ENCODE data around the gene TENT5C.

Gene TENT5C

DNA sequence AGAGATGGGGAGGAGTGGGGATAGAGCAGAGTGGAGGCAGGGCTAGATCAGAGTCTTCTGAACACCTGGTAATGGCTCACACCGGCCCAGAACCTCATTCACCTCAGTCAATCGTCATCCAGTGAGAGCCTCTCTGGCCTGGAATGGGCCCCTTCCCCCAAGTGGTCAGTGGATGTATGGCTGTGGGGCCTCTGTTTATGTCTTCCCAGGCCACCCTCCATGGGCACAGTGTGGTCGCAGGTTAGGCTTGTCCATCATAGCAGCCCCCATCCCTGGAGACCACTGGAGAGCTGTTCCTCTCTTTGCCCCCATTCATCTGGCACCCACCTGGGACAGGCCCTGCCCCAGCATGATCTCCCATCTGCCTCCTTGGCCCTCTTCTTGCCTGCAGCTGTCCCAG, 29.6 kb upstream of the TENT5C start:
- Histone ChIP-seq H3K18ac (ENCODE audit: low read depth in 1 of 2, low read length in 2 of 2) (no peak overlapping the region), H3K4ac (ENCODE audit: low read depth in 1 of 2, low read length in 2 of 2) (no peak overlapping the region), H2BK15ac (ENCODE audit: low read depth, poor library complexity, severe bottlenecking) (no peak overlapping the region), H4K91ac (ENCODE audit: low read length) (no peak overlapping the region), H3K36me3 (ENCODE audit: control insufficient read depth in 1 of 2, insufficient read depth in 2 of 2, low read depth in 1 of 2, low read length in 2 of 2) (no peaks in the 10 kb centered on the region), H3K4me2 (ENCODE audit: low read length, poor library complexity, severe bottlenecking) (no peak overlapping the region), H2BK120ac (ENCODE audit: low read depth, low read length) (no peak overlapping the region), H3K9ac (ENCODE audit: low read length) (no peak overlapping the region), H2BK5ac (ENCODE audit: low read depth, low read length, poor library complexity, severe bottlenecking) (no peak overlapping the region), H4K8ac (ENCODE audit: low read length) (no peak overlapping the region), H3K9me3 (ENCODE audit: control insufficient read depth, low read length) (no peaks in the 10 kb centered on the region), H3K4me1 (ENCODE audit: control insufficient read depth, insufficient read depth, low read depth, low read length) (peaks cover 5% of the 10 kb centered on the region), H2AFZ (ENCODE audit: low read depth, low read length) (no peak overlapping the region), H3K23ac (ENCODE audit: low read length in 2 of 2) (no peak overlapping the region), H3K27me3 (ENCODE audit: control insufficient read depth in 1 of 2, insufficient read depth in 1 of 2, low read length in 2 of 2) (peaks cover 0 to 17% of the 10 kb centered on the region in 2 experiments), H3K79me1 (replicated peaks; ENCODE audit: low read length, poor library complexity, severe bottlenecking) (no peaks in the 10 kb centered on the region), H3K14ac (ENCODE audit: low read length in 2 of 2) (no peak overlapping the region), H3K27ac (ENCODE audit: low read length, poor library complexity, severe bottlenecking) (no peak overlapping the region), H2AK5ac (ENCODE audit: low read length, severe bottlenecking) (no peak overlapping the region), H3K4me3 (ENCODE audit: insufficient read depth in 1 of 2, low read depth in 1 of 2, low read length in 2 of 2) (no peak overlapping the region), H2BK12ac (ENCODE audit: low read length in 2 of 2) (no peak overlapping the region)
- DNase-seq, result no peak
- 85% methylated on average over 2 of the region's 3 CpGs for WGBS

DNA sequence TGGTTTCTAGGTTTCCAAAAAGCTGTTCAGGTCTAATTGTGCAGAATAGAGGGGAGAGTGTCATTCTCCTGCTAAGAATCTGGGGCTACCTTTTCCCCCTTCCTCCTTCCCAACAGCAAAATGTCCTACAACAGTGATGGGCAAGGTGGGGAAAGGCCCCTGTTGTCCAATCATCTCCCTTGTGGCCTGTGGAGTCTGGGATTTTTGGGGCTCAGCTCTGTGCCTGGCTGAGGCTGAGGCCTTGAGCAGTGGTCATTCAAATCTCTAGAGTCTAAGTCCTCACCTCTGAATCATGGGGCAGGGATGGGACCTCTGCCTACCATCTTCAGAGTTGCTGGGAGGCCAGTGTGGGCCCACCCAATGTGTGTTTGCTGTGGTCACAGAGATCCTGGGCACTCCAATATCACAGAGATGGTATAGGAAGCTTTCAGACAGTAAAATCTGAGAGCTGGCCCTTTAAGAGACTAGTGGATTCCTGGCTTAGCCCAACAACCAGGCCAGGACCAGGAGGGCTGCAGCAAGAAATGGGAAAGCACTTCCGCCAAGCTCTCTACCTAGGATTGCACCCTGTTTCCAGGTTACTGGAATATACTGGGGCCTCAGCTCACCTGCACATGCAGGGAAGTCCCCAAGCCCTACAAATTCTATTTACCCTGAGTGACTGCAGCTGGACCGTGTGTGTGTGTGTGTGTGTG, 28.5 kb upstream of the TENT5C start:
- no peak overlapping the region for H3K27ac ChIP-seq (ENCODE audit: low read length, poor library complexity, severe bottlenecking)
- no peak overlapping the region for H2AK5ac ChIP-seq (ENCODE audit: low read length, severe bottlenecking)
- H2BK15ac ChIP-seq (ENCODE audit: low read depth, poor library complexity, severe bottlenecking), result no peak overlapping the region
- H3K4me1 ChIP-seq (ENCODE audit: control insufficient read depth, insufficient read depth, low read depth, low read length), result peaks cover 5% of the 10 kb centered on the region
- no peak overlapping the region for H3K9ac ChIP-seq (ENCODE audit: low read length)
- no peak for DNase-seq
- H3K36me3 ChIP-seq (ENCODE audit: control insufficient read depth in 1 of 2, insufficient read depth in 2 of 2, low read depth in 1 of 2, low read length in 2 of 2), result no peaks in the 10 kb centered on the region
- H3K4me3 ChIP-seq (ENCODE audit: insufficient read depth in 1 of 2, low read depth in 1 of 2, low read length in 2 of 2), result no peak overlapping the region
- H3K23ac ChIP-seq (ENCODE audit: low read length in 2 of 2), result no peak overlapping the region
- H3K14ac ChIP-seq (ENCODE audit: low read length in 2 of 2), result no peak overlapping the region
- H4K91ac ChIP-seq (ENCODE audit: low read length), result no peak overlapping the region
- H2BK12ac ChIP-seq (ENCODE audit: low read length in 2 of 2), result no peak overlapping the region
- no peaks in the 10 kb centered on the region for H3K79me1 ChIP-seq (replicated peaks; ENCODE audit: low read length, poor library complexity, severe bottlenecking)
- H2BK5ac ChIP-seq (ENCODE audit: low read depth, low read length, poor library complexity, severe bottlenecking), result no peak overlapping the region
- H3K27me3 ChIP-seq (ENCODE audit: control insufficient read depth in 1 of 2, insufficient read depth in 1 of 2, low read length in 2 of 2), result peaks cover 0 to 25% of the 10 kb centered on the region in 2 experiments
- WGBS, result 60% methylated on average over 2 of the region's 2 CpGs
- no peak overlapping the region for H2BK120ac ChIP-seq (ENCODE audit: low read depth, low read length)
- no peak overlapping the region for H3K18ac ChIP-seq (ENCODE audit: low read depth in 1 of 2, low read length in 2 of 2)
- H3K4ac ChIP-seq (ENCODE audit: low read depth in 1 of 2, low read length in 2 of 2), result no peak overlapping the region
- H3K4me2 ChIP-seq (ENCODE audit: low read length, poor library complexity, severe bottlenecking), result no peak overlapping the region
- H2AFZ ChIP-seq (ENCODE audit: low read depth, low read length), result no peak overlapping the region
- no peak overlapping the region for H4K8ac ChIP-seq (ENCODE audit: low read length)
- no peaks in the 10 kb centered on the region for H3K9me3 ChIP-seq (ENCODE audit: control insufficient read depth, low read length)

DNA sequence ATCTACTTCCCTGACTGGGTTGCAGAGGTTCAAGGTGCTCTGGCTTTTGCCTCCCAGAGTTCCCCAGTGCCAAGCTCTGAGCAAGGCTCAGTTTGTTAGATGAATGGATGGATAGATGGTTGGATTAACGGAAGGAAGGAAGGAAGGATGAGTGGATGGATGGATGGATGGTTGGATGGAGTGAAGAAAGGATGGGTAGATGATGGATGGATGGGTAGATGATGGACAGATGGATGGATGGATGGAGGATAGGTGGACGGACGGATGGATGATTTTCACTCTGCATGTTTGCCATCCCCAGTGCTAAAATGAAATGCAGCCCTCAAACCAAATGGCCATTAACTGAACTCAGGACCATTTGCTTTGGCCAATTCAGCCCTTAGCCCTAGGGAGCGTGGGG, 27.4 kb upstream of the TENT5C start:
- Histone ChIP-seq H3K27ac (ENCODE audit: low read length, poor library complexity, severe bottlenecking) (no peak overlapping the region), H3K27me3 (ENCODE audit: control insufficient read depth in 1 of 2, insufficient read depth in 1 of 2, low read length in 2 of 2) (peaks cover 0 to 25% of the 10 kb centered on the region in 2 experiments), H3K9me3 (ENCODE audit: control insufficient read depth, low read length) (no peaks in the 10 kb centered on the region), H4K91ac (ENCODE audit: low read length) (no peak overlapping the region), H2BK5ac (ENCODE audit: low read depth, low read length, poor library complexity, severe bottlenecking) (no peak overlapping the region), H2BK120ac (ENCODE audit: low read depth, low read length) (no peak overlapping the region), H3K14ac (ENCODE audit: low read length in 2 of 2) (no peak overlapping the region), H3K18ac (ENCODE audit: low read depth in 1 of 2, low read length in 2 of 2) (no peak overlapping the region), H2AFZ (ENCODE audit: low read depth, low read length) (no peak overlapping the region), H3K4ac (ENCODE audit: low read depth in 1 of 2, low read length in 2 of 2) (no peak overlapping the region), H2BK12ac (ENCODE audit: low read length in 2 of 2) (no peak overlapping the region), H3K79me1 (replicated peaks; ENCODE audit: low read length, poor library complexity, severe bottlenecking) (no peaks in the 10 kb centered on the region), H3K4me1 (ENCODE audit: control insufficient read depth, insufficient read depth, low read depth, low read length) (peaks cover 1% of the 10 kb centered on the region), H2AK5ac (ENCODE audit: low read length, severe bottlenecking) (no peak overlapping the region), H3K23ac (ENCODE audit: low read length in 2 of 2) (no peak overlapping the region), H3K36me3 (ENCODE audit: control insufficient read depth in 1 of 2, insufficient read depth in 2 of 2, low read depth in 1 of 2, low read length in 2 of 2) (no peaks in the 10 kb centered on the region), H3K4me2 (ENCODE audit: low read length, poor library complexity, severe bottlenecking) (no peak overlapping the region), H2BK15ac (ENCODE audit: low read depth, poor library complexity, severe bottlenecking) (no peak overlapping the region), H3K4me3 (ENCODE audit: insufficient read depth in 1 of 2, low read depth in 1 of 2, low read length in 2 of 2) (no peak overlapping the region), H3K9ac (ENCODE audit: low read length) (no peak overlapping the region), H4K8ac (ENCODE audit: low read length) (no peak overlapping the region)
- DNase-seq, result no peak
- 81% methylated on average over 2 of the region's 4 CpGs for WGBS

DNA sequence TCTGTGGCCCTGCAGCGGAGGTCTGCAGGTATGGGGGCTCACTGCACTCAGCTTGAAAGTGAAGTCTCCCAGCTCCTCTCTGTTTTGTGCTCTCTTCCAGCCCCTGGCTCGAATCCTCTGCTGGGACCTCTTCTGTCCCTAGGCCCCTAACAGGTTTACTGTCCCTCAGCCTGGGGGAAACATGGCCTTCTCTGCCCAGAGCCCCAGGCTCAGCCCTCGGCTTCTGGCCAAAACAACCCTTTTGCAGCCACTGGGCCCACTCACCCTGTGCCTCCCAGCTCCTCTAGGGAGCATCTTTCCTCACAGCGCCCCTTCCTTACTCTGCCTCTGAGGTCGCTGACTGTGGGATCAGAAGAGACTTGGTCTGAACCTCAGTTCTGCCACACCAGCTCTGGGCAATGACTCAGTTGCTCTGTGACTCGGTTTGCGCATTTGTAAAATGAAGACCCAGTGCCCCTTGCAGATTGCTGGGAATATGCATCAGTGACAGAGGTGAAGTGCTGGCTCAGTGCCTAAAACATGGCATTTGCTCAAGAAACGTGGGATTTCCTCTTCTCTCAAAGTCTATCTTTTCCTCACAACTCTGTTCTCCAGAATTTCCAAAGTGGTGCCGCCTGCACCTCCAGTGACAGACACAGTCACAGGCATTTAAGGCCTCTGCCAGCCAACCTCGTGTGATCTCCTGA, 26.5 kb upstream of the TENT5C start:
- no peaks in the 10 kb centered on the region for H3K79me1 ChIP-seq (replicated peaks; ENCODE audit: low read length, poor library complexity, severe bottlenecking)
- no peak overlapping the region for H3K4ac ChIP-seq (ENCODE audit: low read depth in 1 of 2, low read length in 2 of 2)
- H3K23ac ChIP-seq (ENCODE audit: low read length in 2 of 2), result no peak overlapping the region
- no peak for DNase-seq
- H2AK5ac ChIP-seq (ENCODE audit: low read length, severe bottlenecking), result no peak overlapping the region
- H3K4me2 ChIP-seq (ENCODE audit: low read length, poor library complexity, severe bottlenecking), result no peak overlapping the region
- 78% methylated on average over 10 of the region's 10 CpGs for WGBS
- no peak overlapping the region for H2BK5ac ChIP-seq (ENCODE audit: low read depth, low read length, poor library complexity, severe bottlenecking)
- no peak overlapping the region for H2BK15ac ChIP-seq (ENCODE audit: low read depth, poor library complexity, severe bottlenecking)
- H3K27ac ChIP-seq (ENCODE audit: low read length, poor library complexity, severe bottlenecking), result no peak overlapping the region
- no peaks in the 10 kb centered on the region for H3K4me1 ChIP-seq (ENCODE audit: control insufficient read depth, insufficient read depth, low read depth, low read length)
- H2AFZ ChIP-seq (ENCODE audit: low read depth, low read length), result no peak overlapping the region
- no peaks in the 10 kb centered on the region for H3K36me3 ChIP-seq (ENCODE audit: control insufficient read depth in 1 of 2, insufficient read depth in 2 of 2, low read depth in 1 of 2, low read length in 2 of 2)
- H2BK12ac ChIP-seq (ENCODE audit: low read length in 2 of 2), result no peak overlapping the region
- H4K8ac ChIP-seq (ENCODE audit: low read length), result no peak overlapping the region
- no peak overlapping the region for H3K4me3 ChIP-seq (ENCODE audit: insufficient read depth in 1 of 2, low read depth in 1 of 2, low read length in 2 of 2)
- peaks cover 0 to 25% of the 10 kb centered on the region in 2 experiments for H3K27me3 ChIP-seq (ENCODE audit: control insufficient read depth in 1 of 2, insufficient read depth in 1 of 2, low read length in 2 of 2)
- H3K18ac ChIP-seq (ENCODE audit: low read depth in 1 of 2, low read length in 2 of 2), result no peak overlapping the region
- no peaks in the 10 kb centered on the region for H3K9me3 ChIP-seq (ENCODE audit: control insufficient read depth, low read length)
- H3K14ac ChIP-seq (ENCODE audit: low read length in 2 of 2), result no peak overlapping the region
- no peak overlapping the region for H3K9ac ChIP-seq (ENCODE audit: low read length)
- H2BK120ac ChIP-seq (ENCODE audit: low read depth, low read length), result no peak overlapping the region
- H4K91ac ChIP-seq (ENCODE audit: low read length), result no peak overlapping the region

All from mesenchymal stem cell (in vitro differentiated cells and primary cell).